Measurements from ENCODE around the gene SRR. TPM values are rescaled to one million over a fixed set of nuclear protein-coding genes. Genes with fewer than 3 reads are reported as not detected.

Gene SRR
- polyA plus RNA-seq, 1 donor from 2014 or later, result 69.0 TPM

GRCh38 chr17:2371183-2372130 is 67.7 kb downstream of the SRR start:
- H3F3A ChIP-seq (ENCODE audit: insufficient read depth, low read length, poor library complexity, severe bottlenecking), result no peaks in the 10 kb centered on the region
- H3K4me2 ChIP-seq (ENCODE audit: low read length), result no peak overlapping the region
- H3K9me2 ChIP-seq (ENCODE audit: insufficient read depth, low read length), result no peaks in the 10 kb centered on the region
- H3K36me3 ChIP-seq (ENCODE audit: insufficient read depth, low read length), result no peaks in the 10 kb centered on the region
- no peak overlapping the region for H3K4me3 ChIP-seq (ENCODE audit: low read length)
- no peaks in the 10 kb centered on the region for H3K27me3 ChIP-seq (ENCODE audit: insufficient read depth, low read depth, low read length)
- no peak overlapping the region for H2AFZ ChIP-seq (ENCODE audit: low read depth, low read length)
- no peaks in the 10 kb centered on the region for H4K20me1 ChIP-seq (ENCODE audit: insufficient read depth)
- TF ChIP-seq MXI1 (conservative IDR thresholded peaks at IDR 0.05; ENCODE audit: poor library complexity, severe bottlenecking) (no peak), TAF1 (IDR thresholded peaks at IDR 0.05; ENCODE audit: low read depth) (no peak), EP300 (conservative IDR thresholded peaks at IDR 0.05; ENCODE audit: poor library complexity, severe bottlenecking) (no peak), POLR2AphosphoS5 (IDR thresholded peaks at IDR 0.05) (no peak), EZH2 (IDR thresholded peaks at IDR 0.05; ENCODE audit: borderline replicate concordance, insufficient read depth, low read length, poor library complexity, severe bottlenecking) (no peak), RAD21 (conservative IDR thresholded peaks at IDR 0.05) (no peak), SMC3 (conservative IDR thresholded peaks at IDR 0.05; ENCODE audit: poor library complexity) (no peak)
- TF ChIP-seq, protein P1, sequence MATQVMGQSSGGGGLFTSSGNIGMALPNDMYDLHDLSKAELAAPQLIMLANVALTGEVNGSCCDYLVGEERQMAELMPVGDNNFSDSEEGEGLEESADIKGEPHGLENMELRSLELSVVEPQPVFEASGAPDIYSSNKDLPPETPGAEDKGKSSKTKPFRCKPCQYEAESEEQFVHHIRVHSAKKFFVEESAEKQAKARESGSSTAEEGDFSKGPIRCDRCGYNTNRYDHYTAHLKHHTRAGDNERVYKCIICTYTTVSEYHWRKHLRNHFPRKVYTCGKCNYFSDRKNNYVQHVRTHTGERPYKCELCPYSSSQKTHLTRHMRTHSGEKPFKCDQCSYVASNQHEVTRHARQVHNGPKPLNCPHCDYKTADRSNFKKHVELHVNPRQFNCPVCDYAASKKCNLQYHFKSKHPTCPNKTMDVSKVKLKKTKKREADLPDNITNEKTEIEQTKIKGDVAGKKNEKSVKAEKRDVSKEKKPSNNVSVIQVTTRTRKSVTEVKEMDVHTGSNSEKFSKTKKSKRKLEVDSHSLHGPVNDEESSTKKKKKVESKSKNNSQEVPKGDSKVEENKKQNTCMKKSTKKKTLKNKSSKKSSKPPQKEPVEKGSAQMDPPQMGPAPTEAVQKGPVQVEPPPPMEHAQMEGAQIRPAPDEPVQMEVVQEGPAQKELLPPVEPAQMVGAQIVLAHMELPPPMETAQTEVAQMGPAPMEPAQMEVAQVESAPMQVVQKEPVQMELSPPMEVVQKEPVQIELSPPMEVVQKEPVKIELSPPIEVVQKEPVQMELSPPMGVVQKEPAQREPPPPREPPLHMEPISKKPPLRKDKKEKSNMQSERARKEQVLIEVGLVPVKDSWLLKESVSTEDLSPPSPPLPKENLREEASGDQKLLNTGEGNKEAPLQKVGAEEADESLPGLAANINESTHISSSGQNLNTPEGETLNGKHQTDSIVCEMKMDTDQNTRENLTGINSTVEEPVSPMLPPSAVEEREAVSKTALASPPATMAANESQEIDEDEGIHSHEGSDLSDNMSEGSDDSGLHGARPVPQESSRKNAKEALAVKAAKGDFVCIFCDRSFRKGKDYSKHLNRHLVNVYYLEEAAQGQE (IDR thresholded peaks at IDR 0.05; ENCODE audit: borderline replicate concordance), result no peak
- TF ChIP-seq, protein P2, sequence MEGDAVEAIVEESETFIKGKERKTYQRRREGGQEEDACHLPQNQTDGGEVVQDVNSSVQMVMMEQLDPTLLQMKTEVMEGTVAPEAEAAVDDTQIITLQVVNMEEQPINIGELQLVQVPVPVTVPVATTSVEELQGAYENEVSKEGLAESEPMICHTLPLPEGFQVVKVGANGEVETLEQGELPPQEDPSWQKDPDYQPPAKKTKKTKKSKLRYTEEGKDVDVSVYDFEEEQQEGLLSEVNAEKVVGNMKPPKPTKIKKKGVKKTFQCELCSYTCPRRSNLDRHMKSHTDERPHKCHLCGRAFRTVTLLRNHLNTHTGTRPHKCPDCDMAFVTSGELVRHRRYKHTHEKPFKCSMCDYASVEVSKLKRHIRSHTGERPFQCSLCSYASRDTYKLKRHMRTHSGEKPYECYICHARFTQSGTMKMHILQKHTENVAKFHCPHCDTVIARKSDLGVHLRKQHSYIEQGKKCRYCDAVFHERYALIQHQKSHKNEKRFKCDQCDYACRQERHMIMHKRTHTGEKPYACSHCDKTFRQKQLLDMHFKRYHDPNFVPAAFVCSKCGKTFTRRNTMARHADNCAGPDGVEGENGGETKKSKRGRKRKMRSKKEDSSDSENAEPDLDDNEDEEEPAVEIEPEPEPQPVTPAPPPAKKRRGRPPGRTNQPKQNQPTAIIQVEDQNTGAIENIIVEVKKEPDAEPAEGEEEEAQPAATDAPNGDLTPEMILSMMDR (IDR thresholded peaks at IDR 0.05; ENCODE audit: poor library complexity, severe bottlenecking), result no peak
- no peak overlapping the region for H3K27ac ChIP-seq (ENCODE audit: low read length)
- H3K79me2 ChIP-seq (replicated peaks; ENCODE audit: insufficient read depth, low read length), result no peaks in the 10 kb centered on the region
- no peaks in the 10 kb centered on the region for H3K9me3 ChIP-seq (ENCODE audit: low read length)
- no peak overlapping the region for H3K9ac ChIP-seq (ENCODE audit: low read length)

GRCh38 chr17:2372180-2372579 is 68.4 kb downstream of the SRR start:
- Histone ChIP-seq H3K27ac (ENCODE audit: low read length) (no peak overlapping the region), H2AFZ (ENCODE audit: low read depth, low read length) (no peak overlapping the region), H3K9me3 (ENCODE audit: low read length) (no peaks in the 10 kb centered on the region), H3K4me2 (ENCODE audit: low read length) (no peak overlapping the region), H3K79me2 (replicated peaks; ENCODE audit: insufficient read depth, low read length) (no peaks in the 10 kb centered on the region), H3K4me3 (ENCODE audit: low read length) (no peak overlapping the region), H3K9ac (ENCODE audit: low read length) (no peak overlapping the region), H3K36me3 (ENCODE audit: insufficient read depth, low read length) (no peaks in the 10 kb centered on the region), H3F3A (ENCODE audit: insufficient read depth, low read length, poor library complexity, severe bottlenecking) (no peaks in the 10 kb centered on the region), H3K27me3 (ENCODE audit: insufficient read depth, low read depth, low read length) (no peaks in the 10 kb centered on the region), H3K9me2 (ENCODE audit: insufficient read depth, low read length) (no peaks in the 10 kb centered on the region), H4K20me1 (ENCODE audit: insufficient read depth) (no peaks in the 10 kb centered on the region)
- no peak for TF ChIP-seq EP300 (conservative IDR thresholded peaks at IDR 0.05; ENCODE audit: poor library complexity, severe bottlenecking)
- no peak for TF ChIP-seq POLR2AphosphoS5 (IDR thresholded peaks at IDR 0.05)
- TF ChIP-seq EZH2 (IDR thresholded peaks at IDR 0.05; ENCODE audit: borderline replicate concordance, insufficient read depth, low read length, poor library complexity, severe bottlenecking), result no peak
- no peak for TF ChIP-seq SMC3 (conservative IDR thresholded peaks at IDR 0.05; ENCODE audit: poor library complexity)
- TF ChIP-seq, protein P1 (IDR thresholded peaks at IDR 0.05; ENCODE audit: borderline replicate concordance), result no peak
- TF ChIP-seq, protein P2 (IDR thresholded peaks at IDR 0.05; ENCODE audit: poor library complexity, severe bottlenecking), result no peak
